IPS DF 6.9 (cell line): ENCODE results near the gene P3H2.

Source experiments
- DNase-seq: peaks from one replicate; pipeline ENCODE4 v3.0.0-alpha.2; 2013; ENCODE audit warnings: low read depth, low spot score
- H3K27ac ChIP-seq: one replicate; pipeline ENCODE4 v1.5.1; 2013; ENCODE audit warnings: low read length, control low read depth
- H3K27me3 ChIP-seq: 2 replicates; pipeline ENCODE4 v1.6.1; 2013; ENCODE audit warnings: mild to moderate bottlenecking, low read length; ENCODE audit not compliant: control insufficient read depth, insufficient read depth
- H3K36me3 ChIP-seq: 2 replicates; pipeline ENCODE4 v1.6.1; 2013; ENCODE audit warnings: low read length; ENCODE audit not compliant: control insufficient read depth, insufficient read depth
- H3K4me1 ChIP-seq: 2 replicates; pipeline ENCODE4 v1.6.1; 2013; ENCODE audit warnings: low read length; ENCODE audit not compliant: control insufficient read depth, insufficient read depth
- H3K4me3 ChIP-seq: 2 replicates; pipeline ENCODE4 v1.5.1; 2013; ENCODE audit warnings: mild to moderate bottlenecking, low read length
- H3K9me3 ChIP-seq: 2 replicates; pipeline ENCODE4 v1.6.1; 2013; ENCODE audit warnings: low read length, inconsistent platforms; ENCODE audit not compliant: control insufficient read depth, insufficient read depth
- WGBS: extraction: QIAGEN DNeasy Blood & Tissue Kit; methylation state at CpG from one replicate; pipeline ENCODE4 v1.1.7; 2013; ENCODE audit warnings: mixed read lengths, missing lambda C conversion rate; ENCODE audit not compliant: insufficient read length, insufficient coverage; 5-methylcytosine and 5-hydroxymethylcytosine counted together

P3H2 gene

GRCh38 chr3:190010486-190010885, 110.2 kb downstream of the P3H2 start:
- H3K27ac ChIP-seq: no peak overlapping the region
- WGBS: no CpG with 5 or more reads among the region's 2 CpGs
- H3K4me1 ChIP-seq: peaks cover 5% of the 10 kb centered on the region
- no peaks in the 10 kb centered on the region for H3K27me3 ChIP-seq
- H3K9me3 ChIP-seq: no peaks in the 10 kb centered on the region
- no peaks in the 10 kb centered on the region for H3K36me3 ChIP-seq
- H3K4me3 ChIP-seq: no peak overlapping the region
- DNase-seq: no peak

- Histone ChIP-seq H3K4me3 (no peak overlapping the region), H3K9me3 (no peaks in the 10 kb centered on the region), H3K27me3 (no peaks in the 10 kb centered on the region), H3K36me3 (no peaks in the 10 kb centered on the region), H3K4me1 (peaks cover 4% of the 10 kb centered on the region), H3K27ac (no peak overlapping the region)
- no CpG with 5 or more reads among the region's 1 CpG for WGBS
- no peak for DNase-seq
Measured at GRCh38 chr3:190009614-190010013, 111.1 kb downstream of the P3H2 start.

- no CpG with 5 or more reads among the region's 2 CpGs for WGBS
- Histone ChIP-seq H3K36me3 (no peaks in the 10 kb centered on the region), H3K4me1 (peaks cover 2% of the 10 kb centered on the region), H3K27me3 (no peaks in the 10 kb centered on the region), H3K4me3 (no peak overlapping the region), H3K9me3 (no peaks in the 10 kb centered on the region), H3K27ac (no peak overlapping the region)
- DNase-seq: no peak
Measured at GRCh38 chr3:190008432-190008831, 112.3 kb downstream of the P3H2 start.

GRCh38 chr3:190005343-190006113, 115.2 kb downstream of the P3H2 start:
- no peaks in the 10 kb centered on the region for H3K27me3 ChIP-seq
- H3K4me3 ChIP-seq: no peak overlapping the region
- WGBS: no CpG with 5 or more reads among the region's 4 CpGs
- H3K27ac ChIP-seq: no peak overlapping the region
- DNase-seq: no peak
- H3K4me1 ChIP-seq: peaks cover 2% of the 10 kb centered on the region
- no peaks in the 10 kb centered on the region for H3K9me3 ChIP-seq
- H3K36me3 ChIP-seq: no peaks in the 10 kb centered on the region

GRCh38 chr3:190004656-190005055, 116.0 kb downstream of the P3H2 start:
- Histone ChIP-seq H3K27me3 (no peaks in the 10 kb centered on the region), H3K4me1 (peaks cover 2% of the 10 kb centered on the region), H3K4me3 (no peak overlapping the region), H3K36me3 (no peaks in the 10 kb centered on the region), H3K9me3 (no peaks in the 10 kb centered on the region), H3K27ac (no peak overlapping the region)
- no peak for DNase-seq
- no CpG with 5 or more reads among the region's 5 CpGs for WGBS

- Histone ChIP-seq H3K27me3 (no peaks in the 10 kb centered on the region), H3K4me3 (no peak overlapping the region), H3K36me3 (no peaks in the 10 kb centered on the region), H3K9me3 (no peaks in the 10 kb centered on the region), H3K27ac (no peak overlapping the region), H3K4me1 (no peaks in the 10 kb centered on the region)
- no peak for DNase-seq
- WGBS: no CpG with 5 or more reads among the region's 3 CpGs
Measured at GRCh38 chr3:190003681-190004123, 117.0 kb downstream of the P3H2 start.

GRCh38 chr3:190003068-190003467, 117.6 kb downstream of the P3H2 start:
- Histone ChIP-seq H3K27me3 (no peaks in the 10 kb centered on the region), H3K4me3 (no peak overlapping the region), H3K9me3 (no peaks in the 10 kb centered on the region), H3K36me3 (no peaks in the 10 kb centered on the region), H3K4me1 (no peaks in the 10 kb centered on the region), H3K27ac (no peak overlapping the region)
- WGBS: no CpG with 5 or more reads among the region's 3 CpGs
- no peak for DNase-seq

- no peaks in the 10 kb centered on the region for H3K4me1 ChIP-seq
- no peak overlapping the region for H3K27ac ChIP-seq
- no peaks in the 10 kb centered on the region for H3K9me3 ChIP-seq
- DNase-seq: no peak
- WGBS: 100% methylated on average over 1 of the region's 3 CpGs
- H3K27me3 ChIP-seq: no peaks in the 10 kb centered on the region
- no peak overlapping the region for H3K4me3 ChIP-seq
- no peaks in the 10 kb centered on the region for H3K36me3 ChIP-seq
Measured at GRCh38 chr3:190001426-190001825, 119.3 kb downstream of the P3H2 start.

GRCh38 chr3:190000861-190001196, 119.9 kb downstream of the P3H2 start:
- WGBS: no CpG with 5 or more reads among the region's 5 CpGs
- H3K27me3 ChIP-seq: no peaks in the 10 kb centered on the region
- no peaks in the 10 kb centered on the region for H3K9me3 ChIP-seq
- no peaks in the 10 kb centered on the region for H3K36me3 ChIP-seq
- no peak overlapping the region for H3K27ac ChIP-seq
- no peak overlapping the region for H3K4me3 ChIP-seq
- DNase-seq: no peak
- no peaks in the 10 kb centered on the region for H3K4me1 ChIP-seq

- Histone ChIP-seq H3K27me3 (no peaks in the 10 kb centered on the region), H3K9me3 (no peaks in the 10 kb centered on the region), H3K36me3 (no peaks in the 10 kb centered on the region), H3K4me1 (no peaks in the 10 kb centered on the region), H3K27ac (no peak overlapping the region), H3K4me3 (no peak overlapping the region)
- DNase-seq: no peak
- whole genome bisulfite sequencing: no CpG with 5 or more reads among the region's 4 CpGs
Measured at GRCh38 chr3:190000187-190000860, 120.4 kb downstream of the P3H2 start.

GRCh38 chr3:189999718-190000117, 121.0 kb downstream of the P3H2 start:
- no peak for DNase-seq
- Histone ChIP-seq H3K4me1 (peaks cover 2% of the 10 kb centered on the region; the same call in 1 of the 2 replicates), H3K9me3 (no peaks in the 10 kb centered on the region), H3K36me3 (no peaks in the 10 kb centered on the region), H3K27me3 (no peaks in the 10 kb centered on the region), H3K27ac (no peak overlapping the region), H3K4me3 (no peak overlapping the region)
- no CpG with 5 or more reads among the region's 4 CpGs for WGBS
